Smooth muscle cell of the coronary artery (primary cell): ENCODE results near the gene SENP1. TPM values are rescaled to one million over a fixed set of nuclear protein-coding genes. Genes with fewer than 3 reads are reported as not detected.

Experiments
- total RNA-seq: library from RNA; depleted of rRNA; stranded (reverse); fragments of >200 nt; gene quantifications from 2 replicates; pipeline ENCODE4 v1.2.3, GENCODE V29; 2014; ENCODE audit warnings: low replicate concordance

The SENP1 gene
- total RNA-seq = 2.8 and 10.2 TPM in 2 replicates

GRCh38 chr12:48105867-48106680 is at the start of gene SENP1:
Gene SENP1, minus strand, starts transcription at chr12:48106079. Its CDS starts 4,607 bp downstream, at chr12:48101472.

GRCh38 chr12:48119078-48119833 is 13.4 kb upstream of the SENP1 start, which contains the start of gene PFKM:
Gene PFKM, plus strand, starts transcription at chr12:48119364. Its CDS starts 3,411 bp downstream, at chr12:48122775.

GRCh38 chr12:48004053-48004941 is 101.6 kb downstream of the SENP1 start, which contains the start of gene COL2A1:
Gene COL2A1, minus strand, starts transcription at chr12:48004476. Its CDS starts 155 bp downstream, at chr12:48004321.

Other genes starting within 250 kb of the SENP1 start
- 4.2 and 15.8 TPM in 2 replicates for gene VDR, start 201.1 kb downstream of the SENP1 start, total RNA-seq
- gene TMEM106C, start 142.5 kb downstream of the SENP1 start, total RNA-seq = 38.6 and 110 TPM in 2 replicates
- gene COL2A1, start 101.6 kb downstream of the SENP1 start, total RNA-seq = not detected in 2 replicates
- 67.6 and 88.8 TPM in 2 replicates for gene PFKM, start 13.3 kb upstream of the SENP1 start, total RNA-seq
- 12.7 and 16.6 TPM in 2 replicates for gene ASB8, start 51.4 kb upstream of the SENP1 start, total RNA-seq
- gene CCDC184, start 77.6 kb upstream of the SENP1 start, total RNA-seq = 0.30 and 0.35 TPM in 2 replicates
- gene OR10AD1, start 97.2 kb upstream of the SENP1 start, total RNA-seq = not detected in 2 replicates
- 8.4 and 18.8 TPM in 2 replicates for gene ZNF641, start 244.8 kb upstream of the SENP1 start, total RNA-seq